Skeletal muscle tissue (tissue), 4 donors: ENCODE data around the gene SCN2B. TPM values are rescaled to one million over a fixed set of nuclear protein-coding genes. Genes with fewer than 3 reads are reported as not detected.

ENCODE experiments used
- H3K27ac ChIP-seq: one replicate; pipeline ENCODE4 v1.7.0; 2013; ENCODE audit warnings: mild to moderate bottlenecking, low read depth, low read length, inconsistent platforms
- H3K27me3 ChIP-seq, 3 donors: one replicate each; pipeline ENCODE4 v1.7.0; 2013; ENCODE audit warnings: low read length in 3 of 3; ENCODE audit not compliant: control insufficient read depth in 3 of 3, insufficient read depth in 3 of 3
- H3K36me3 ChIP-seq, 3 donors: one replicate each; pipeline ENCODE4 v1.7.0; 2013; ENCODE audit warnings: low read length in 3 of 3; ENCODE audit not compliant: control insufficient read depth in 3 of 3, insufficient read depth in 3 of 3
- H3K4me1 ChIP-seq, 3 donors: one replicate each; pipeline ENCODE4 v1.7.0; 2013; ENCODE audit warnings: low read length in 3 of 3, mild to moderate bottlenecking in 3 of 3; ENCODE audit not compliant: control insufficient read depth in 3 of 3, insufficient read depth in 3 of 3
- H3K4me3 ChIP-seq, 3 donors: one replicate each; pipeline ENCODE4 v1.7.0; 2013; ENCODE audit warnings: low read length in 3 of 3
- H3K9ac ChIP-seq, 3 donors: one replicate each; pipeline ENCODE4 v1.7.0; 2013; ENCODE audit warnings: low read length in 3 of 3, mild to moderate bottlenecking in 3 of 3, moderate library complexity in 2 of 3, low read depth in 1 of 3
- H3K9me3 ChIP-seq, 3 donors: one replicate each; pipeline ENCODE4 v1.7.0; 2013; ENCODE audit warnings: low read length in 3 of 3; ENCODE audit not compliant: control insufficient read depth in 3 of 3
- total RNA-seq: library from RNA; depleted of rRNA; stranded (reverse); fragments of >200 nt; gene quantifications from one replicate; pipeline ENCODE4 v1.2.3, GENCODE V29; 2014
- donor health status: Osteomylitis.

Gene SCN2B
- total RNA-seq, 1 donor from 2014 or later = 2.1 TPM

DNA sequence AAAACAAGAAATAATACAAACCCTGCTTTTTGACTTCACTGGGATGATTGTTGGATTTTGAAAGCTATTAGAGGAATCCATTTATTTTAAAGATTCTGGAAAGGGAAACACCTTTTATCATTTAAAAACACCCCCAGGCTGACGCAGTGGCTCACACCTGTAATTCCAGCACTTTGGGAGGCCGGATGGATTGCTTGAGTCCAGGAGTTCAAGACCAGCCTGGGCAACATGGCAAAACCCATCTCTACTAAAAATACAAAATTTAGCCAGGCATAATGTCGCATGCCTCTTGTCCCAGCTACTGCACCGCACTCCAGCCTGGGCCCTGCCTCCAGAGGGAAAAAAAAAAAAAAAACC is 317 bp upstream of the SCN2B start:
- H3K4me1 ChIP-seq = peaks cover 18 to 42% (median 41%) of the 10 kb centered on the region in 3 donors
- no peaks in the 10 kb centered on the region for H3K36me3 ChIP-seq
- no peaks in the 10 kb centered on the region for H3K27me3 ChIP-seq
- peak overlapping the region in 1 of 3 donors; percentile 81 for H3K4me3 ChIP-seq
- peak overlapping the region in 1 of 3 donors; percentile 43 for H3K9ac ChIP-seq
- no peak overlapping the region for H3K27ac ChIP-seq
- no peaks in the 10 kb centered on the region for H3K9me3 ChIP-seq

DNA sequence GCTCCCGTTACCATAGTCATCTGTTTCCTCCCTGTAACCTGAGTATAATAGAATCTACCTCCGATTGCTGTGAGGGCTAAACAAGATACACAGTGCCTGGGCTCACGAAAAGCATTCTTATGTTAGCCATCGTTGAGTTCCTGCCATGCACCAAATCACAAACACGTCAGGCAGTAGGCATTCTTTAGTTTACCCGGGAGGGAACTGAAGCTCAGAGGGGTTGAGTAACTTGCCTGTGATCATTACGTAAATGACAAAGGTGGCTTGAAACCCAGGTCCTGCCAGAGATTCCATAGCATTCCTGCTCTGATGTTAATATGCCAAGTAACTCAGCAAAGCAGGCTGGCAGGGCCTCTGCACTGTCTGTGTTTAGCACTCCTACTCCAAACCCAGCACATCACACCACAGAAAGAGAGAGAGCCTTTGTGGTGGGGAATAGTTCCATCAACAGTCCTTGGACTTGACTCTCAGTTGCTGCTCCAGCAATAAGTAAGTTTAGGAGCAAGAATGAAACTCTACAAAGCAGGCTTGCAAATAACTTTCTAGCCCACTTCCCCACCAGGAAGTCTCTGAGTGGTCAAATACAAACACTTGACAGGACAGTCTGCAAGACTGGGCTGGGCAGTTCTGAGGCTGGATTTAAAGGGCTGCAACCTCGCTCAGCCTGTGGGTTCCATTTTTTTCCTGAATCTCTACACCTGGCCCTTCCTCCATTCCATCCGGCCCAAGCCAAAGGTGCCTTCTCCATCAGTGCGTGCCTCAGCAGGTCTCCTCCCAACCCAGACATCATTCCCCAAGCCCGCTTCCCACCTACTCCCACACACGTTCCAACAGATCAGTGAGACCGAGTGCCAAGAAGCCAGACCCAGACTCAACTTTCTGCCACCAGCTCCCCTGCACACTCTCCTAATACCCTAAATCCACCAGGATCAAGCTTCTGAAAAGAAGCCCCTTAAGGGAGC is 1.1 kb downstream of the SCN2B start:
- Histone ChIP-seq H3K27ac (peak overlapping the region; percentile 76), H3K27me3 (peaks cover 0 to 4% (median 0%) of the 10 kb centered on the region in 3 donors), H3K4me3 (peak overlapping the region; percentile 79 to 86 (median 81)), H3K9ac (peak overlapping the region; percentile 81 to 97 (median 85)), H3K36me3 (no peaks in the 10 kb centered on the region), H3K9me3 (no peaks in the 10 kb centered on the region), H3K4me1 (peaks cover 21 to 49% (median 45%) of the 10 kb centered on the region in 3 donors)

DNA sequence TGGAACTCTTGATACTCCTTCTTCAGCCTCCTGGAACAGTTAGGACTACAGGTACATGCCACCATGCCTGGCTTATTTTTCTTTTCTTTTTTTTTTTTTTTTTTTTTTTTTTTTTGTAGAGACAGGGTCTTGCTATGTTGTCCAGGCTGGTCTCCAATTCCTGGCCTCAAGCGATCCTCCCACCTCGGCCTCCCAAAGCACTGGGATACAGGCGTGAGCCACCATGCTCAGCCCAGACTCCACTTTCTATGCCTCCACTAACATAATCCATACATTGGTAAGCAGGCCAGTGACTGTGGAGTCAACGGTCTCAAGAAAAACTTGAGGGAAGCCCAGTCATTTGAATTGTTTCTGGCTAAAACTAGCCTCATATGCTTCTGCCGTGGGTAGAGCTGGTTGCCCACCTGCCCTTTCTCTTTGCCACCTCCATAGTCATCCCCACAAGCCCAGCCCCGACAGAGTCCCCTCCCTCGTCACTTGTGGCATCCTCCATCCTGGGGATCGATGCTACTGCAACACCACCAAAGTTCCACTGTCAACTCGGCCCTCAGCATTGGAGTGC is 2.4 kb downstream of the SCN2B start:
- Histone ChIP-seq H3K4me3 (peak overlapping the region in 2 of 3 donors; percentile 7 to 35), H3K36me3 (no peaks in the 10 kb centered on the region), H3K27me3 (peaks cover 0 to 12% (median 0%) of the 10 kb centered on the region in 3 donors), H3K9ac (peak overlapping the region in 1 of 3 donors; percentile 97), H3K27ac (no peak overlapping the region), H3K4me1 (peaks cover 14 to 43% (median 42%) of the 10 kb centered on the region in 3 donors), H3K9me3 (no peaks in the 10 kb centered on the region)

DNA sequence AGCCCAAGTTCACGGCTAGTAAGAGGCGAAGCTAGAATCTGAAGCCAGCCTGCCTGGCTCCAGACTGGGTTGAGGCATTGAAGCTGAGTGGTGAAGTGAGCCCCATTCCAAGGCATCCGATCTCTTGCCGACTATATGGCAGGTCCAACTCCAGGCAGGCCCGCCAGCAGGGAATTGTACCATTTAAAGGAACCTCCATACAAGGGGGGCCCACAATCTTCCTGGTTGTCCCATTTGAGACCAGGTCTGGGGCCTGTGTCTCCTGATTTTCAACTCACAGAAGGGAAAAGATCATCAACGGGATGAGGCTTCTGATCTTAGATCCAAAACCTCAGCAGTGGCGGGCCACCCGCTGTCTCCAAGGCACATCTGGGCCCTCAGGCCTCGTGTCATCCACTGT is 4.1 kb downstream of the SCN2B start:
- Histone ChIP-seq H3K36me3 (peaks cover 0 to 8% (median 2%) of the 10 kb centered on the region in 3 donors), H3K9me3 (no peaks in the 10 kb centered on the region), H3K9ac (no peak overlapping the region), H3K4me3 (no peak overlapping the region), H3K27me3 (peaks cover 0 to 12% (median 0%) of the 10 kb centered on the region in 3 donors), H3K4me1 (peaks cover 14 to 44% (median 43%) of the 10 kb centered on the region in 3 donors), H3K27ac (no peak overlapping the region)

DNA sequence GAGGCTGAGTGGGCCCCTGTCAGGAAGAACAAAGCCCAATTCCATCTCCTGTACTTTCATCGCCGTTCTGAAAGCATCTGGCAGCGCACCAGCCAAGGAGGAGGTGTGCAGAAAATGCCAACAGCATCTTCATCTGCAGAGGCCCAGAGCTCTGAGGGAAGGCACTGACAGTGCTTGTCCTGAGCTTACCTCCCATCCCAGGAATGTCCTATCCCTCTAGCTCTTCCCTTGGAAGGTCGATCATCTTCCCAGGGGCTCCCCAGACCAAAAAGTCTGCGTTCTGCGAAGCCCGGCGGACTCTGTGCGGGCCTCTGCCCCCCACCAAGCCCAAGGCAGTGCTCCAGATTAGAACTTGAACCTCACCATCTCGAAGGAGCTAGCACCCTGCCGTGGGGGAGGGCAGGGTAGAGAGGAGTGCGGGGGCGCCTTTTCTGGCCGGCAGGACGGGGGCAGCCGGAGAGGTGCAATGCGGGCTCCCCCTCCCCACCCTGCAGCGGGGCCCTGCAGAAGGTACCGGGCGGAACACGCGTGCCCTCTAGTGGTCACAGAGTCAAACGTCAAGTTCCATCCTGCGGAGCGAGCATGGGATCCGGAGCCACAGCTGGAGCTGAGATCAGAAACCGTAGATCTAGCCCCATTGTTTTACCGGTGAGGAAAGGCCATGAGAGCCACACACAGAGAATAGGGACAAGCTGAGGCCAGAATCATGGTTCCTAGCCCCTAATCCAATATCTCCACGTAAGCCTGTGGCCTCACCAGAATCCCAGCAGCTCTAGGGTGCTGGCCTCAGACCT is 5.0 kb downstream of the SCN2B start:
- H3K27me3 ChIP-seq = peaks cover 0 to 12% (median 0%) of the 10 kb centered on the region in 3 donors
- H3K36me3 ChIP-seq = peaks cover 0 to 12% (median 4%) of the 10 kb centered on the region in 3 donors
- no peaks in the 10 kb centered on the region for H3K9me3 ChIP-seq
- peaks cover 14 to 44% (median 43%) of the 10 kb centered on the region in 3 donors for H3K4me1 ChIP-seq
- H3K9ac ChIP-seq = peak overlapping the region in 1 of 3 donors; percentile 62
- H3K27ac ChIP-seq = no peak overlapping the region
- H3K4me3 ChIP-seq = peak overlapping the region; percentile 1 to 35 (median 14)

DNA sequence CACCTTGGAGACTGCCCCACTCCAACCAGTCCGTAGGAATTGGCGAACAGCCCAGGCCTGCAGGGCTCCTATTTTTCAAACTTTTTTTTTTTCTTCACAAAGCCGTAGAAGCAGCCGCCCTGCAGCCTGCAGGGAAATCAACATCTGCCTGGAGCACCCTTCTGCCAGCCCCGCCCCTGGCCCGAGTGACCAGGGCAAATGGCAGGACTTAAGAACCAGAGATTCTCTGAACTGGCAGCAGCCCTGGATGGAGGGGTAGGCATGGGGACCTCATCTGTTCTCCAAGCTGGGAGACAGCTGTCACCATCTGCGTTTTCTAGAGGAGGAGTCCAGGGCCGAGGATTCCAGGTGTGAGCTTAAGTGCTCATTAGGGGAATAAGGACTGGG is 5.6 kb downstream of the SCN2B start:
- Histone ChIP-seq H3K4me1 (peaks cover 14 to 40% (median 37%) of the 10 kb centered on the region in 3 donors), H3K27ac (no peak overlapping the region), H3K36me3 (peaks cover 0 to 12% (median 4%) of the 10 kb centered on the region in 3 donors), H3K9ac (peak overlapping the region in 1 of 3 donors; percentile 62), H3K9me3 (no peaks in the 10 kb centered on the region), H3K4me3 (peak overlapping the region in 1 of 3 donors; percentile 35), H3K27me3 (peaks cover 0 to 12% (median 0%) of the 10 kb centered on the region in 3 donors)

DNA sequence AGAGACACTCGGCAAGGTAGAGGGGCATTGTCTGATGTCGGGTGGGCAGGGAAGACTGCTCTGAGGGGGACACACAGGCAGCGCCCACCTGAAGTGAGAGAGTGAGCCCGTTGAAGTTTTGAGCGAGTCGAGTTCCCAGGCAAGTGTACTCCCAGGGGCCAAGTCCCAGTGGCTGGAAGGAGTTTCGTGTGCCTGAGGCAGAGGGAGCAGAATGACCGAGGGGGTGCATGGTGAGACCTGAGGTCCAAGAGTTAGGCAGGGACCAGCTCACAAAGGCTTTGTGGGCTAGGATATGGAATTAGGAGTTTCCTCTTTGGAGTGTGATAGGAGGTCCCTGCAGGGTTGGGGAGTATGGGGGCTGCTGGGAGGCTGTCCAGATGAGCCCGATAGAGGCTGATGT is 6.2 kb downstream of the SCN2B start:
- Histone ChIP-seq H3K9me3 (no peaks in the 10 kb centered on the region), H3K27me3 (peaks cover 0 to 12% (median 0%) of the 10 kb centered on the region in 3 donors), H3K4me3 (no peak overlapping the region), H3K4me1 (peaks cover 8 to 33% (median 30%) of the 10 kb centered on the region in 3 donors), H3K27ac (no peak overlapping the region), H3K9ac (peak overlapping the region in 1 of 3 donors; percentile 62), H3K36me3 (peaks cover 0 to 12% (median 4%) of the 10 kb centered on the region in 3 donors)

DNA sequence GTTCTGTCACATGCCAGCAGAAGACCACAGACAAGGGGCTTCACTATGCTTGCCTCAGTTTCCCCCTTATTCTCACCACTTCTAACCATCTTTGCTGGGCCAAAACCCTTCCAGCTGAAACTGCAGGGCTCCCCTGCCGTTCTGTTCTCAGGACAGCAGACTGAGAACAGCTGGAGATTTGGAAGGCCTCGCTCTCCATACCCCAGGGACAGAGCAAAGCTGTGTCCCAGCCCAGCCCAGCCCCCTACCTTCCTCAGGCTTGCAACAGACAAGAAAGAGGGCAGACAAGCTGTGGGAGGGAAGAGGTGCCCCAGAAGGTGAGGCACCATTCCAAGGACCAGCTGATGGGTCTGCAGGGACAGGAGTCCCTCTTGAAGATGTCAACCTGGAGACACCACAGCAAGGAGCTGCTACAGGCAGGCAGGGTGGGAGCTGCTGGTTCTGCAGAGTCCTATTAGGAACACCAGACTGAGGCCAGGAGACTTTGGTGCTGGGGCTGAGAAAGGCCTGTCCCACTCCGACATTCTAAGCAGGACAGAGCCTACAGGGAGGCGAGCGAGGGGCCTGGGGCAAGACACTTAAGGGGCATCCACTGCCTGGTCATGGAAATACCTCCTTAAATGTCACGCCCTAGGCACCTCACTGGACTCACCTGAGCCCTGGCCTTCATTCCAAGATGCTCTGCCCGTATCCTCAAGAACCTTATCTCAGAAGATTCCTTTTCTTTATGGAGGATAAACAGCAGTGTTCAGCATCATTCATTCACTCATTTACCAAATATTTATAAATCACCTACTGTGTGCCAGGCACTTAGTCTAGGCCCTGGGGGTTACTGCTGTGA is 6.9 kb downstream of the SCN2B start:
- H3K4me1 ChIP-seq = peaks cover 5 to 26% (median 24%) of the 10 kb centered on the region in 3 donors
- H3K36me3 ChIP-seq = peaks cover 0 to 12% (median 4%) of the 10 kb centered on the region in 3 donors
- no peak overlapping the region for H3K9ac ChIP-seq
- peaks cover 0 to 12% (median 0%) of the 10 kb centered on the region in 3 donors for H3K27me3 ChIP-seq
- no peaks in the 10 kb centered on the region for H3K9me3 ChIP-seq
- no peak overlapping the region for H3K4me3 ChIP-seq
- H3K27ac ChIP-seq = no peak overlapping the region

DNA sequence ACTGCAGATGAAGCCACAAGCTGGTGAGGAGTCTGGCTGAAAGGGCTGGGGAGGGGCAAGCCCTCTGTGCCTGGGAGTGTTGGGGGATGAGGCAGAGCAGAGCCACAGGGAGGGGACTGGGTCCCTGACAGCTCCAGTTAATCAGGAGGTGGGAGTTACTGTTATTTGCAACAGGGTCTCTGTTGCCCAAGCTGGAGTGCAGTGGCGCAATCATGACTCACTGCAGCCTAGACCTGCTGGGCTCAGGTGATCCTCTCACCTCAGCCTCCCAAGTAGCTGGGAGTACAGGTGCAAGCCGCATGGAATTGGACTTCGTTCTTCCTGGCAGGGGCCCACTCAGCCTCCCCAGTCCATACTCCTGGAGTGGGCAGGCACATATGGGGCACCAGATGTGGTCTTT is 7.7 kb downstream of the SCN2B start:
- Histone ChIP-seq H3K36me3 (peaks cover 0 to 12% (median 4%) of the 10 kb centered on the region in 3 donors), H3K4me3 (no peak overlapping the region), H3K9me3 (no peaks in the 10 kb centered on the region), H3K9ac (no peak overlapping the region), H3K4me1 (peaks cover 5 to 23% (median 19%) of the 10 kb centered on the region in 3 donors), H3K27ac (no peak overlapping the region), H3K27me3 (peaks cover 0 to 12% (median 0%) of the 10 kb centered on the region in 3 donors)
